Activated T-helper 1 cell treated with anti-CD3 and anti-CD28 coated beads, Interleukin-2, amount 50 U/mL, for 16 hours (primary cell): ENCODE measurements around the gene NSF.
"Not testable (repeated sequence)": the region's sequence is repeated elsewhere in the genome, so short reads cannot be mapped to it uniquely, and the experiment has no call there.

Experiments
- DNase-seq, 2 donors: peaks; one replicate each; pipeline ENCODE4 v3.0.0-alpha.2; 2020; ENCODE audit warnings: low read depth in 1 of 2, low spot score in 1 of 2

NSF gene

GRCh38 chr17:46628753-46629436 lies 38.4 kb downstream of the NSF start:
- not testable (repeated sequence) for DNase-seq

- not testable (repeated sequence) for DNase-seq
Measured at GRCh38 chr17:46632146-46632545, 41.7 kb downstream of the NSF start.

GRCh38 chr17:46634844-46635243 lies 44.4 kb downstream of the NSF start:
- not testable (repeated sequence) for DNase-seq

- not testable (repeated sequence) for DNase-seq
Measured at GRCh38 chr17:46641861-46642656, 51.6 kb downstream of the NSF start.

GRCh38 chr17:46647251-46647650 lies 56.8 kb downstream of the NSF start:
- not testable (repeated sequence) for DNase-seq

GRCh38 chr17:46647688-46648278 lies 57.3 kb downstream of the NSF start:
- DNase-seq: not testable (repeated sequence)

GRCh38 chr17:46649246-46649645 lies 58.8 kb downstream of the NSF start:
- DNase-seq: not testable (repeated sequence)

GRCh38 chr17:46652024-46652643 lies 61.7 kb downstream of the NSF start:
- not testable (repeated sequence) for DNase-seq

- DNase-seq: not testable (repeated sequence)
Measured at GRCh38 chr17:46658235-46658634, 67.8 kb downstream of the NSF start.

GRCh38 chr17:46659702-46660101 lies 69.2 kb downstream of the NSF start:
- DNase-seq: not testable (repeated sequence)

- DNase-seq: not testable (repeated sequence)
Measured at GRCh38 chr17:46663123-46663522, 72.7 kb downstream of the NSF start.

- DNase-seq: not testable (repeated sequence)
Measured at GRCh38 chr17:46663552-46663951, 73.1 kb downstream of the NSF start.

GRCh38 chr17:46665969-46666368 lies 75.5 kb downstream of the NSF start:
- not testable (repeated sequence) for DNase-seq

GRCh38 chr17:46670789-46671188 lies 80.3 kb downstream of the NSF start:
- not testable (repeated sequence) for DNase-seq

- DNase-seq: not testable (repeated sequence)
Measured at GRCh38 chr17:46672777-46673176, 82.3 kb downstream of the NSF start.

GRCh38 chr17:46677819-46678218 lies 87.3 kb downstream of the NSF start:
- not testable (repeated sequence) for DNase-seq

GRCh38 chr17:46683653-46684052 lies 93.2 kb downstream of the NSF start:
- not testable (repeated sequence) for DNase-seq

GRCh38 chr17:46685284-46685683 lies 94.8 kb downstream of the NSF start:
- not testable (repeated sequence) for DNase-seq

GRCh38 chr17:46692196-46692595 lies 101.7 kb downstream of the NSF start:
- DNase-seq: not testable (repeated sequence)

GRCh38 chr17:46693283-46693682 lies 102.8 kb downstream of the NSF start:
- DNase-seq: not testable (repeated sequence)

- DNase-seq: not testable (repeated sequence)
Measured at GRCh38 chr17:46696522-46696921, 106.1 kb downstream of the NSF start.
